ENCODE measurements around the gene ZDHHC11B.
"Not testable (repeated sequence)": the region's sequence is repeated elsewhere in the genome, so short reads cannot be mapped to it uniquely, and the experiment has no call there.

ZDHHC11B gene, protein sequence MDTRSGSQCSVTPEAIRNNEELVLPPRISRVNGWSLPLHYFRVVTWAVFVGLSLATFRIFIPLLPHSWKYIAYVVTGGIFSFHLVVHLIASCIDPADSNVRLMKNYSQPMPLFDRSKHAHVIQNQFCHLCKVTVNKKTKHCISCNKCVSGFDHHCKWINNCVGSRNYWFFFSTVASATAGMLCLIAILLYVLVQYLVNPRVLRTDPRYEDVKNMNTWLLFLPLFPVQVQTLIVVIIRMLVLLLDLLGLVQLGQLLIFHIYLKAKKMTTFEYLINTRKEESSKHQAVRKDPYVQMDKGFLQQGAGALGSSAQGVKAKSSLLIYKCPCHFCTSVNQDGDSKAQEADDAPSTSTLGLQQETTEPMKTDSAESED

DNA sequence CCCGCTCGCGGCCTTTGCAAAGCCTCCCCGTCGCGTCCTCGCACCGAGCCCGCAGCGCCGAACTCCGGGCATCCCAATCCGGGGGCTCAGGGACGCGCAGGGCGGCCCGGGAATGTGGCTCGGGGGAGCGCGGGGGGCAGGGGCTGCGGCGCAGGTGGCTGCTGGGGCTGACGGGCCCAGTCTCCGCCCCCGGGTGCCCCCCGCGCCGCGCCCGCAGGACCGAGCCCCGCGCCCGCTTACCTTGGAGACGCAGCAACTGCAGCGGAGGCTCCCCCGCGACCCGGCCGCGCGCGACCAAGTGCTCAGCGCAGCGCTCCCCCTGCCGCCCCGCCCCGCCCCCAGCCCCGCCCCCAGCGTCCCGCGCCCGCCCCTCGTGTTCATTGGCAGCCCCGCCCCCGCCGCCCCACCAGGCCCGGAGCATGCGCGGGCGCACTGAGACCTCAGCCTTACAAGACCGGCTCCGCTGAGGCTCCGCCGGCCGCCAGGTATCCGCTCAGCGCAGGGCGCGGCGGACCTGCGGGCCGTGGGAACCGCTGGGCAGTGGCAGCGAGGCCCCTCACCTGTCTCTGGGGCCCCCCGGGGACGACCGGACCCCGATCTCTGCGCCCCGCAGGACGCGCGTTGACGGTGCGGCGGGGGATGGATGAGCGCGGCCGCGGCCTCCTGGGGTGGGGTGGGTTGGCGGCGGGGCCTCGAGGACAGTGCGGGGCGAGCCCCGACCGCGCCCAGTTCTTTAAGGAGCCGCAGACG, at the start of gene ZDHHC11B:
ZDHHC11B (minus strand) TSS at position 302 of the 750 bp plus-strand sequence. CDS start 17,810 bp downstream, outside the sequence.
- DNase-seq: peak; percentile 94

DNA sequence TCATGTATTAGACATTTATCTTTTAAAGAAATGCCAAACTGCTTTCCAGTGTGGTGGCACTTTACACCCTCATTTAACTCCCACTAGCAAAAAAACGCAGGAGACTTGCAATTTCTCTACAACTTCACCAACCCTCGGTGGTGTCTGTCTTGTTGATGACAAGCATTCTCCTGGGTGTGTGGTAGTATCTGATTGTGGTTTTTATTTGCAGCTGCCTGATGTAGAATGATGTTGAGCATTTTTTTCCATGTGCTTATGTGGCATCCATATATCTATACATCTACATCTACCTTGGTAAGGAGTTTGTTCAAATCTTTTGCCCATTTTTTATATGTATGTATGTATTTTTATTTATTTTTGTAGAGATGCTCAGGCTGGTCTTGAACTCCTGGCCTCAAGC, 49.5 kb upstream of the ZDHHC11B start:
- DNase-seq: not testable (repeated sequence)

DNA sequence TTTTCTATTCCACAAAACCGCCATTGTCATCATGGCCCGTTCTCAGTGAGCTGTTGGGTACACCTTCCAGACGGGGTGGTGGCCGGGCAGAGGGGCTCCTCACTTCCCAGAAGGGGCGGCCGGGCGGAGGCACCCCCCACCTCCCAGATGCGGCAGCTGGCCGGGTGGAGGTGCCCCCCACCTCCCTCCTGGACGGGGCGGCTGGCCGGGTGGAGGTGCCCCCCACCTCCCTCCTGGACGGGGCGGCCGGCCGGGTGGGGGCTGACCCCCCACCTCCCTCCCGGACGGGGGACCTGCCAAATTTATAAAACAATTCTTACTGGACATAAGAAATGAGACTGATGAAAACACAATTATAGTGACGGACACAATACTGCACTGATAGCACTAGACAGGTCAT, 43.7 kb upstream of the ZDHHC11B start:
- not testable (repeated sequence) for DNase-seq

DNA sequence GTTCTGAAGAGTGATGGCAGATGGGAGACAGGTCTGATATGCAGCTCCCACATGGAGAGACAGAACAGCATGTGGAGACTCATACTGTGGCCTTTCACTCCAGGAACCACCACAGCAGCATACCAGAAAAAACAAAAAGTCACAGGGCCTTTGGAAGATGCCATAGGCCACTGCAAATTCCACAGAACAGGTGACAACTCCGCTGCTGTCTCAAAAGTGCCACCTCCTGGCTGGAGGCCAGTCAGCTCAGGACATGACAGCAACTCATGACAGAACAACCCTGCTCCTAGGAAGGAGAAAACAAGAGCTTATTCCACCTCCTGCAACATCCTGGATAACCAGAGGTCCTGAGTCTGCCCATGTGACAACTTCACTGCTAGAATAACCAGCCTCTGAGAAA, 41.0 kb upstream of the ZDHHC11B start:
- DNase-seq: not testable (repeated sequence)

DNA sequence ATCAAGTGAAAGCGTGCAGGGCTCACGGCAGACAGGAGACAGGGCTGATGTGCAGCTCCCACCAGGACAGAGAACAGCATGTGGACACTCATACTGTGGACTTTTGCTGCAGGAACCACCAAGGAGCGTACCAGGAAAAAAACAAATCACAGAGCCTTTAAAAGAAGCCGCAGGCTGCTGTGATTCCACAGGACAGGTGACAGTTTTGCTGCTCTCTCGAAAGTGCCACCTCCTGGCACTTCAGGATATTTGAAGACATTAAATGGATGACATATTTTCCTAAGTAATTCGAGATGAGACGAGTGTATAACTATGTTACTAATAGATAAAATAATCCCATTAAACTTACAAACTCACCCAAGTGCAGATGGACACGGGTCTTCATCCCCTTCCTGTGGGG, 37.0 kb upstream of the ZDHHC11B start:
- DNase-seq: no peak

DNA sequence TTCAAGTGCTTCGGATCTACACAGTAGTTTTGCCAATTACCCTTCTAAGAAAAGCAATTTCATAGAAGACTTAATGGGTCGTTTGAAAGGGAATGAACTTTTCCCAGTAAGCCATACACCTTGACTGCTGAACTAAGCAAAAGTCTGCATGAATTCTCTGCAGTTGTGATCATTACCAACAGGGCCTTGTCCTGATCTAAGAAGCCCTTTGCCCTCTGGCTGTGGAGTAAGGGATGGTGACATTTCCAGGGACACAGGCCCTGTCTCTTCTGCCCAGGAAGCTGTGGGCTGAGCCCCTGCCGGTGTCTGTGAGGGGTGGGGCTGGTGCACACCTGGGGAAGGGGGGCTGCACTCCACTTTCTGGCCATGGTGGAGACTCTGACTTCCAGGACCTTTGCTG, 35.7 kb upstream of the ZDHHC11B start:
- DNase-seq: no peak

DNA sequence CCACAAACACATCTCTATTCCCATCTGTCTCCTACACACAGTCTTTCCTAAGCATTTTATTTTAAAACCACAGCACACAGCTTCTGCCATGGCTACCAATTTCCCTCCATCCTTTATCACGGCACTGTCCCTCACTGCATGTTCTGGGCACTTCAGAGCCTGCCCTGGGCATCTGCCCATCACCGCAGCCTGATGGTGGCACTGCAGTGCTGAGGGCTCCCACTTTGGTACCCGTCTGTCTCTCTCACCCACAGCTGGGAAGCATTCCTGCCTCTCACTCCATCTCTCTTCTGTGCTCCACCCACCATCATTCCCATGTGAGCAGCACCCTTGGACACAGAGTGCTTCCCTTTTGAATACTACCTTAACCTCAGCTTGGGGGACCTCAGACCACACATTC, 34.5 kb upstream of the ZDHHC11B start:
- DNase-seq: no peak

DNA sequence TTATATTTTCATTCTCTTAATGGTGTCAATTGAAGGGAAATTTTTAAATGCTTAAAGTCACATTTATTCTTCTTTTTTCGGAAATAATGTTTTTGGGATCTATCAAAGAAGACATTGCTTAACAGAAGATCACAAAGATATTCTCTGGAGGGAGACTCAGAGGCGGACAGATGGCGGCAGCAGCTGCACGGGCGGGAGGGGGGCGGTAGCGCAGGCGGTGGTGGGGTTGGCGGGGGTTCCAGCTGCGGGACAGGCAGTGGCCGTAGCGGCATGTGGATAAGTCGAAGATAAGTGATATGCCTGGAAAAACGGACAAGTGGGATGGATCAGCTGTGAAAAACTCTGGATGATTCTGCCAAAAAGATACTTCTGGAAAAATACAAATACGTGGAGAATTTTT, 31.6 kb upstream of the ZDHHC11B start:
- no peak for DNase-seq

DNA sequence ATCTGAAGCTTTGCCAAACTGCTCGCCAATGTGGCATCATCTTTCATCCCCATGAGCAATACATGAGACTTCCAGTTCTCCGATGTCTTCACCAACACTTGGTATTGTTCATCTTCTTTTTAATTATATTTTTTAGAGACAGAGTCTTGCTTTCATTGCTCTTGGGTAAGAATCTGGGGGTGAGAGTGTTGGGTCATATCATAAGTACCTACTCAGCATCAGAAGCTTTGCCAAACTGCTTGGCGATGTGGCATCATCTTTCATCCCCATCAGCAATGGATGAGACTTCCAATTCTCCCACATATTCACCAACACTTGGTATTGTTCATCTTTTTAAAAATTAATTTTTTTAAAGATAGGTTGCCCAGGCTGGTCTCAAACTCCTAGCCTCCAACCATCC, 30.9 kb upstream of the ZDHHC11B start:
- DNase-seq: no peak

DNA sequence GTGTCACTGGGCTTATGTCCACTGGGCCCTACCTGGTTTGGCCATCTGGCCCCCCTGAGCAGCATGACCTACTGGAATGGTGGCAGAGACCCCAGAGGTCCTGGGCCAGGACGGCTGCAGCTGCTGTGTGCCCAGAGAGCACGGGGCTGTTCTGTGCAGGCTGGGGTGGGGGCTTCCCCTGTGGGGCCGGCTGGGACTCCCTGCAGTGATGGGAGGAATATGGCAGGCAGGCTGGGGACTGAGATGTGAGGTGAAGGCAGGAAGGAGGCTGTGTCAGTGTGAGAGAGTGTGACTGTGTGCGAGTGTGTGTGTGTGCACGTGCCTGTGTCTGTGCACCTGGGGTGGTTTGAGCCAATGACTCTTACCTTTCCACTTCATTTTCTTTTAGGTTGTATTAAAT, 29.0 kb upstream of the ZDHHC11B start:
- DNase-seq: not testable (repeated sequence)

DNA sequence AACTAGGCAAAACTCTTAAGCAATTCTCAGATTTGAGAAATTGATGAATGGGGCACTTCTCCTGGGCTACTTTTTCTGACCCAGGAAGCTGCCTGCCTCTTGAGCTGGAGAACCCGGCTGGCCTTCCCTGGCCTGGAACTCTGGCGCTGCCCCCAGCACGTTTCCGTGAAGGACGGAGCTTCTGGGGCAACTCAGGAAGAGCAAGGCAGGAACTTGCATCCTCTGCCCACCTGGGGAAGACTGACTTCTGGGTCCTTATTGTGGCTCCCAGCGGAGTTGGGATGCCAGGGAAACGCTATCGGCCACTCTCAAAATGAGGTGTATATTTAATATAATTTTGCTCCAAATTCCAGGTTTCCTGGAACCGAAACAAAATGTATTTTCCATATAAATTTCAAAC, 26.9 kb upstream of the ZDHHC11B start:
- not testable (repeated sequence) for DNase-seq

DNA sequence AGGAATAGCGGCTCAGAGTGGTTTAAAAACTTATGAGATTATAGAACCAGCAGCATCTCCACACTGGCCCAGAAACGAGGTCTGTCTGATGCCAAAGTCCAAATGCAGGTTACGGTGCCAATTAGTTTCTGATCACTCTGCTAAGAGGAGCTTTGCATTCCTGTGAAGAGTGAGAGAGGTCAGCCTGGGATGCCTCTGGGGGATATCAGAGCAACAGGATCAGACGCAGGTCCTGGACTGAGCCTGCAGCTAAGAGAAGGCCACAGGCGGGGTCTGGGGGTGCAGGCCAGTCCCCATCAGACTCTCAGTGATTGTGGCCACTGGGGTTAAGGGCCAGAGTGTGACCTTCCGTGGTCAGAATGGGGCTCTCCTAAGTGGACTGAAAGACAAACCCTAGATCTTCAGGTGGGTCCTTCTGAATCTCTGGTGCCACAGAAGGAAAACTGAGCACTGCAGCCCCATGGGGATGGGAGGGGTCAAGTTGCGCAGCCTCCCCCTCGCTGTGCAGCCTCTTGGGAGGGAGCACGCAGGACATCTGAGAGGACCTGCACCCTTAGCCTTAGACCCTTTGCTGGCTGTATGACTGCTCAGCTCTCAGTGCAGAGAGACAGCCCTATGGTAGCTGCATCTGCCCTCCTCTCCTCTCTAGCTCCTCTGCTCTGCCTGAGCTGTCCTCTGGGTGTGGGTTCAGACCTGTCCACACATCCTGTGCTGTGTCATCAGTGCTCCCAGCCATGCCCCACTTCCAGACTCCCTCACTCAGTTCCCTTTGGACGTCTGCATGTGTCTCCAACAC, 23.4 kb upstream of the ZDHHC11B start:
- DNase-seq: not testable (repeated sequence)

DNA sequence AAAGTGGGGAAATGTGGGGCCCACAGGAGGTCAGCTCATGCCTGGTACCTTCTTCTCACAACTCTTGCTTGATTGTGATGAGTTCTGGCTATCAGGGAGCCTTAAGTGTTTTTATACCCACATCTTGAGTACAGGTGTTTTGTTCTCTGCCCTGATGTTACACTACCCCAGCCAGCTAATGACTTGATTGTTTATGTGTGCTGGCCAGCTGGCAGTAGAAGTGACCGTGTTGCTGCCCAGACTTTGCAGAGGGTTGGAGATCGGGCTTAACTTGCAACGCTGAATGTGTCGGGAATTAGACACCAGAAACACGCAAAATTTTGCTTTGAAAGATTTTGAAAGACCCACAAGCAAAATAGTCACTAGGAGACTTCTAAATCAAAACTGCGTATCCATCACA, 16.9 kb upstream of the ZDHHC11B start:
- no peak for DNase-seq

DNA sequence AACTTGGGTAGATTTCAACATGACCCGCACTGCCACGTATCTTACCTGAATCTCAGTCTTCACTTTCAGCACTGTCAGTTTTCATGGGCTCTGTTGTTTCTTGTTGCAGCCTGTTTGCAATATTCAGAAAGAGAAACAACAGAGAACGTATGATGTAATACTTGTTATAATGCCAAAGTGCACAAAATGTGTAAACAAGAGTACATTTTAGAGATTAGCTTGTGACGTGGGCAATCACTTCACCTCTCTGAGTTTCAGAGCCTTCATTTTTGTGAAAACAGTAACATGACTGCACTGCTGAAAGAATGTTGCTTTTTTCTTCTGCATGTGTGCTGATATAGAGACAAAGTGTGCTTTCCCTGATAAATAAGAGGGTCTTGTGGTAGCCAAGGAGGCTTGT, 16.5 kb upstream of the ZDHHC11B start:
- not testable (repeated sequence) for DNase-seq

DNA sequence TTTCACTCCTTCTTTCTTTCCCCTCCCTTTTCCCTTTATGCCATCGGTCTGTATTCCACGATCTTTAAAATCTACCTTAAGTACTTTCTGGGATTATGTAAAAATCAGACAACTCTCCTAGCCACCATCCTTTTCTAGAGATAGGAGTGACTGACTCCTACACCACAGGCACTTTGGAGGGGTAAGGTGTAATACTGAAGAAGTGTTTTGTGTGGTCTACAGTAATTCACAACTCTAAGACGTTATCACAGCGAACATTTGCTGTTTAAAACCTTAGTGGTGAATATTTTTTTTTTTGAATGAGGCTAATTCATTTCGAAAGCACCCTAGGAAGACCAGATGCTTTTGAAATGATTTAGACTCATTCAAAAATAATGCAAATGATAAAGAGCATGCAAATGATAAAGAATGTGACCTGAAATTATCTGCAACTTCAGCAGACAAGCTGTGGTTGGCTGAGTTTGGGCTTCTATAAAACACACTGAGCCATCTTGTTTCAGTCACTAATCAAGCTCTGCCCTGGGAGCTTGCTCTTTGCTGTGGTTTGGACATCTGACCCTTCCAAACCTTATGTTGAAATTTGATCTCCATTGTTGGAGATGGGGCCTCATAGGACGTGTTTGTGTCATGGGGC, 14.1 kb upstream of the ZDHHC11B start:
- not testable (repeated sequence) for DNase-seq

DNA sequence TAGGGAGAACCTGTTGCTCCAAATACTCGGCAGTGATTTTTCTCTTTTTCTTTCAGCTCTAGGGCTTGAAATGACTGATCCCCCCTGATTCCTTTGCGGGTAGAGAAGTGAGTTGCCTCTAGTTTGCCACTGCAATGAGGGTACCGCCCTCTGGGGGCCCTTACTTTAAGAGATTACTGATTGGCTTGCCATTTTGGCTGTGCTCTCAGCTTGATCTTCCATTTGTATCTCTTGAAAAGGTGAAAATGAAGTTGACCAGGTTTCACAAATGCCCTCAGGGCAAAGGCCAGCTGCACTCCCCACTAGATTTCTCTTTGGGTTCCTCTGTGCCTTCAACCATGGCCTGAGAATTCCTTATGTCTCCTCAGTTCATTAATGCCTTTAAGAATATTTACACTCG, 13.5 kb upstream of the ZDHHC11B start:
- not testable (repeated sequence) for DNase-seq

DNA sequence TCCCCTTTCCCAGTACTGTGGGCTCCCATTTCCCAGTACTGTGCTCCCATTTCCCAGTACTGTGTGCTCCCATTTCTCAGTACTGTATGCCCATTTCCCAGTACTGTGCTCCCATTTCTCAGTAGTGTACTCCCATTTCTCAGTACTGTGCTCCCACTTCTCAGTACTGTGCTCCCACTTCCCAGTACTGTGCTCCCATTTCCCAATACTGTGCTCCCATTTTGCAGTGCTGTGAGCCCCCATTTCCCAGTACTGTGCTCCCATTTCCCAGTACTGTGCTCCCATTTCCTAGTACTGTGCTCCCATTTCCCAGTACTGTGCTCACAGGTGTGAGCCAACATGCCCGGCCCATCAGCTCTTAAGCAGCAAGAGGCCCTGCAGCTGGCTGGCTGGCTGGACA, 11.3 kb upstream of the ZDHHC11B start:
- not testable (repeated sequence) for DNase-seq

DNA sequence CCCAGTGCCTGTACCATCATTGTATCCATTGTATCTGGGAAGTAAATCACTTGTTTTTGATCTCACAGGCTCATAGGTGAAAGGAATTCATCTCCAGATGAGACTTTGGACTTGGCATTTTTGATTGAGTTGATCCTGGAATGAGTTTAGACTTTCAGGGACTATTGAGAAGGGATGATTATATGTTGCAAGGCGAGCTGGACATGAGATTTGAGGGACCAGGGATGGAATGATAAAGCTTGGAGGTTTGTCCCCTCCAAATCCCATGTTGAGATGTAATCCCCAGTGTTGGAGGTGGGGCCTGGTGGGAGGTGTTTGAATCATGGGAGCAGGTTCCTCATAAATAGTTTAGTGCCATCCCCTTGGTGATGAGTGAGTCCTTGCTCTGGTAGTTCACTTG, 10.4 kb upstream of the ZDHHC11B start:
- DNase-seq: not testable (repeated sequence)

DNA sequence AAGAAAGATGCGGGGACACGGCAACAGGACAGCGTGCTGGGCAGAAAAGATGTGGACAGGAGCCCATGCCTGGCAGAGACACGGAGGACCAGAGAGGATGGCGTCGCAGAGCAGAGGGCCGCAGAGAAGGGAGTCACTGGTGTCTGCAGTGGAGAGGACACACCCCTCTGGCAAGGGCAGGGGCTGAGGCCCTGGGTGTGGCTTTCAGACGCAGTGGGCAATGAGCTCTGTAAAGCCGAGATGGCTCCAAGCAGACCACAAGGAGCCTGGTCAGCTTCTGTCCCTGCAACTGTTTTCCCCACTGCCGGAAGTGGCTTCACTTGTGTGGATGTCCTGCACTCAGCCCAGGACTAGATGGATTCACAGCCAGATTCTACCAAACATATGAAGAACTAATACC, 4.2 kb upstream of the ZDHHC11B start:
- not testable (repeated sequence) for DNase-seq

DNA sequence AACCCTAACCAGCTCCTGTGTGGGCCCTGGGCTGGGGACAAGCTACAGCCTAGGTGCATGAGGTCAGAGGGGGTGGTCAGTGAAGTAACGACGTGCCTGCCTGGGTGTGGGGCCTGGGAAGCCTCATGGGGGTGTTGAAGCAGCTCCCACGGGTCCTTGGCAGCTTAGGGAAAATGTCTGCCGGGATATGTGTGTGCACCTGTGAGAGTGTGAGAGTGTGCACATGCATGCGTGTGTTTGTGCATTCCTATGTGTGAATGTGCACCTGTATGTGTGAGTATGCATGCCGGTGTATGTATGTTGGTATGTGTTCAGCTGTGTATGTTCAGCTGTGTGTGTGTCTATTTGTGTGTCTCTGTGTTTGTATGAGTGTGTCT, 3.3 kb upstream of the ZDHHC11B start:
- DNase-seq: not testable (repeated sequence)

DNA sequence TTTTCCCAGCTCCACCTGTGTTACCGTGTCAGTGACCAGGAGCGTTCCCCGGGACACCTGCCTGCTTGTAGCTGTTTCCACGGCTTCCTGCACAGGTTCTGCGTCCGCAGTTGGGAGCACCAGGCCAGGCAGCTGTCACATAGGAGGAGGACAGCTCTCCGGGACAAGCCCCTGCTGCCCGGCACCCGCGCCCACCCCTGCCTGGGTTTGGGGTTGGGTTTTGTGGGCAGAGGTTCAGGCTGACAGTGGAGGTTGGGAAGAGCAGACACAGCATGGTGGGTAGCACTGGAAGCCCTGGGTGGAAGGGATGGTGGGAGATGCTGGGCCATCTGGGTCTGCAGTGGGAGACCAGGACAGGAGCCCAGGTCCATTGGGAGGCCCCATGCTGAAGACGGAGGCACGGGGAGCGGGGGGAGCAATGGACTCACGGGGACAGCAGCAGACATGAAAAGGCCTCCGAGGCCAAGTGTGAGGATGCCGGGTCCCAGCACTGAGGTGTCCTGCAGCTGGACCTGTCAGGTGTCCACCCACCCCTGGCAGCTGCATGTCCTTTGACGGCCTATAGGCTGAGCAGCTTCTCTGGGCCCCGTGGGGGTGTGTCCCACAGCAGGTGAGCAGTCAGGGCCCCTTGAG, 2.8 kb upstream of the ZDHHC11B start:
- not testable (repeated sequence) for DNase-seq

DNA sequence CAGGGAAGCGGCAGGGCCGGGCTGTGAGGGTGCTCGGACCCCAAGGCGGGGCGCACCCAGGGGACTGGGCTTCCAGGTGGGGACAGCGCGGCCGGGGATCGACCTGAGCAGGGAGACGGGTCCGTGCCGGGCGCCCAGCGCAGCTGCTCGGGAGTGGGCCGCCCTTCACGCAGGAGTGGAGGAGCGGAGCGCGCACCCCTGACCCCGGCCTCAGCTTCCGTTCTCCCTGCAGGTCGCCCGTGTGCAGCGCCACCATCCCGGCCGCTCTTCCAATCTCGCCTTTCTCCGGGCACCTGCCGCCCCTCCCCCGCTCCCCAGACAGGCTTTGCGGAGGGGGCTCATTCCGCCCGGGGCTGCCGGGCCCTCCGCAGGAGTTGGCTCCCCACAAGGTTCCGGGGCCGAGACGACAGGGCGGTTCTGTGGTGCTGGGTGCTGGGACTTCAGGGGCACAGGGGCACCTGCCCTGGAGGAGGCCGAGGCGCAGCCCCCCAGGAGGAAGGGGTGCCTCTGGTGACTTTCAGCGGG, 714 bp upstream of the ZDHHC11B start:
- DNase-seq: not testable (repeated sequence)

Data from stimulated activated naive CD4-positive, alpha-beta T cell treated with Interleukin-2 at 50 U/mL for 16 hours (primary cell).